HepG2 (cell line): ENCODE measurements around the gene CTDSP1. TPM values are rescaled to one million over a fixed set of nuclear protein-coding genes. Genes with fewer than 3 reads are reported as not detected.
A peak's percentile ranks its signal among the peaks of the same experiment; 100 is the strongest.

Experiments
- CEBPG ChIP-seq: IDR thresholded peaks from 2 replicates; pipeline ENCODE4 v1.6.1; 2016
- EHMT2 ChIP-seq: fragments of 200-600 bp; sonication (generic); IDR thresholded peaks from 2 replicates; pipeline ENCODE4 v1.7.0; 2017; ENCODE audit warnings: antibody characterized with exemption, low read depth, low read length, borderline replicate concordance
- FOXO1 ChIP-seq: sonication (generic); formaldehyde crosslinking; IDR thresholded peaks from 2 replicates; pipeline ENCODE4 v1.4.0; 2020; ENCODE audit warnings: missing genetic modification reagents
- HDAC1 ChIP-seq: sonication (generic); formaldehyde crosslinking; IDR thresholded peaks from 2 replicates; pipeline ENCODE4 v1.5.1; 2020; ENCODE audit warnings: mild to moderate bottlenecking, missing genetic modification reagents
- MED1 ChIP-seq: sonication (generic); formaldehyde crosslinking; IDR thresholded peaks from 2 replicates; pipeline ENCODE4 v1.4.0; 2020; ENCODE audit warnings: missing genetic modification reagents
- NFRKB ChIP-seq: fragments of 450-650 bp; IDR thresholded peaks from 2 replicates; pipeline ENCODE4 v1.6.1; 2017
- NR2F1 ChIP-seq, 2 experiments: fragments of 450-650 bp in 1 of 2; formaldehyde crosslinking in 1 of 2; IDR thresholded peaks; 2 replicates each; pipeline versions ENCODE4 v1.5.0 to v1.6.1; 2016 to 2020; ENCODE audit warnings: mild to moderate bottlenecking in 1 of 2, missing compliant biosample characterization in 1 of 2, missing genetic modification reagents in 1 of 2, moderate library complexity in 1 of 2
- PHF20 ChIP-seq: sonication (generic); formaldehyde crosslinking; IDR thresholded peaks from 2 replicates; pipeline ENCODE4 v1.5.0; 2020; ENCODE audit warnings: mild to moderate bottlenecking, missing genetic modification reagents
- RFXANK ChIP-seq: IDR thresholded peaks from 2 replicates; pipeline ENCODE4 v1.6.1; 2016
- SPEN ChIP-seq: sonication (generic); formaldehyde crosslinking; IDR thresholded peaks from 2 replicates; pipeline ENCODE4 v1.5.1; 2020; ENCODE audit warnings: low read depth, mild to moderate bottlenecking, missing genetic modification reagents
- ZFP1 ChIP-seq: IDR thresholded peaks from 2 replicates; pipeline ENCODE4 v1.6.1; 2016
- ZNF253 ChIP-seq: sonication (generic); formaldehyde crosslinking; IDR thresholded peaks from 2 replicates; pipeline ENCODE4 v1.8.0; 2022; ENCODE audit warnings: mild to moderate bottlenecking, missing genetic modification reagents, borderline replicate concordance
- polyA plus RNA-seq, 8 experiments: library from polyadenylated mRNA; depleted of rRNA in 3 of 8; stranded (reverse) in 7 of 8; unstranded in 1 of 8; fragments of >200 nt; fragmentation: Illumina TruSeq in 4 of 8; extraction: Trizol in 4 of 8; gene quantifications; 2 replicates each; pipeline versions ENCODE4 v1.2.1 to v1.2.3, GENCODE V29; 2011 to 2016; ENCODE audit warnings: low read depth in 4 of 8, missing spikeins in 1 of 8, mixed read lengths in 1 of 8; ENCODE audit not compliant: insufficient read depth in 1 of 8
- total RNA-seq, 5 experiments: library from RNA; depleted of rRNA; stranded (reverse); fragments of >200 nt; fragmentation: Illumina TruSeq; extraction: Trizol; gene quantifications; 2 replicates each; pipeline ENCODE4 v1.2.3, GENCODE V29; 2016; ENCODE audit warnings: low read depth in 1 of 5
- TF ChIP-seq, protein P1 (sequence below): sonication (generic); formaldehyde crosslinking; IDR thresholded peaks from 2 replicates; pipeline ENCODE4 v1.4.0; 2020; ENCODE audit warnings: low read depth, missing genetic modification reagents
- TF ChIP-seq, protein P2 (sequence below), 2 experiments: sonication (generic) in 1 of 2; formaldehyde crosslinking in 1 of 2; IDR thresholded peaks; 2 replicates each; pipeline versions ENCODE4 v1.4.0 to v1.6.1; 2016 to 2020; ENCODE audit warnings: borderline replicate concordance in 1 of 2, low read depth in 1 of 2, mild to moderate bottlenecking in 1 of 2, missing genetic modification reagents in 1 of 2
- TF ChIP-seq, protein P3 (sequence below): sonication (generic); formaldehyde crosslinking; IDR thresholded peaks from 2 replicates; pipeline ENCODE4 v1.8.0; 2022; ENCODE audit warnings: mild to moderate bottlenecking, missing genetic modification reagents
- TF ChIP-seq, protein P4 (sequence below): sonication (generic); formaldehyde crosslinking; IDR thresholded peaks from 2 replicates; pipeline ENCODE4 v1.4.0; 2020; ENCODE audit warnings: missing genetic modification reagents

The CTDSP1 gene
- total and polyA plus RNA-seq, 2 of the 13 experiments (the other 11 are each of a cell fraction or from before 2014, with no cell fraction given), result 91.0 to 268 TPM

DNA sequence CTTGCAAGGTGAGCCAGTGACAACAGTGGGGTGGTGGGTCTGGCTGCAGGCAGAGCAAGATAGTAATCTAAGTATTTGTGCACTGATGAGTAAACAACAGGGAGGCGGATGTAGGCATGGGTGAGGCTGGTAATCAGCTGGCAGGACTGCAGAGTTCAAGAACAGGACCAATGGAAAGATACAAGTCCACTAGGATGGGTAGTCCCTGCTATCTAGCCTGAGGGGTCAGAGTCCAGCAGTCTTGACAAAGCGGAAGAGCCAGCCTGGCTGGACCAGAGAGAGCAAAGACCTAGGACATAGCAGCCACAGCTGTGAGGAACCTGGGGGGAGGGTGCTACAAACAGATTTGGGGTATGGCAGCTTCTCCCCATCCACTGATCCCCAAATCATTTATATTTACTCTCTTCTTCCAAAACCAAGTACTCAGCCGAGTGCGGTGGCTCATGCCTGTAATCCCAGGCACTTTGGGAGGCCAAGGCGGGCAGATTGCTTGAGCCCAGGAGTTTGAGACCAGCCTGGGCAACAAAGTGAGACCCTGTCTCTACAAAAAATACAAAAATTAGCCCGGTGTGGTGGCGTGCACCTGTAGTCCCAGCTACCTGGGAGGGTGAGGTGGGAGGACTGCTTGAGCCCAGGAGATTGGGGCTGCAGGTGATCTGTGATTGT is 45.2 kb downstream of the CTDSP1 start (continued):
- TF ChIP-seq, protein P1, sequence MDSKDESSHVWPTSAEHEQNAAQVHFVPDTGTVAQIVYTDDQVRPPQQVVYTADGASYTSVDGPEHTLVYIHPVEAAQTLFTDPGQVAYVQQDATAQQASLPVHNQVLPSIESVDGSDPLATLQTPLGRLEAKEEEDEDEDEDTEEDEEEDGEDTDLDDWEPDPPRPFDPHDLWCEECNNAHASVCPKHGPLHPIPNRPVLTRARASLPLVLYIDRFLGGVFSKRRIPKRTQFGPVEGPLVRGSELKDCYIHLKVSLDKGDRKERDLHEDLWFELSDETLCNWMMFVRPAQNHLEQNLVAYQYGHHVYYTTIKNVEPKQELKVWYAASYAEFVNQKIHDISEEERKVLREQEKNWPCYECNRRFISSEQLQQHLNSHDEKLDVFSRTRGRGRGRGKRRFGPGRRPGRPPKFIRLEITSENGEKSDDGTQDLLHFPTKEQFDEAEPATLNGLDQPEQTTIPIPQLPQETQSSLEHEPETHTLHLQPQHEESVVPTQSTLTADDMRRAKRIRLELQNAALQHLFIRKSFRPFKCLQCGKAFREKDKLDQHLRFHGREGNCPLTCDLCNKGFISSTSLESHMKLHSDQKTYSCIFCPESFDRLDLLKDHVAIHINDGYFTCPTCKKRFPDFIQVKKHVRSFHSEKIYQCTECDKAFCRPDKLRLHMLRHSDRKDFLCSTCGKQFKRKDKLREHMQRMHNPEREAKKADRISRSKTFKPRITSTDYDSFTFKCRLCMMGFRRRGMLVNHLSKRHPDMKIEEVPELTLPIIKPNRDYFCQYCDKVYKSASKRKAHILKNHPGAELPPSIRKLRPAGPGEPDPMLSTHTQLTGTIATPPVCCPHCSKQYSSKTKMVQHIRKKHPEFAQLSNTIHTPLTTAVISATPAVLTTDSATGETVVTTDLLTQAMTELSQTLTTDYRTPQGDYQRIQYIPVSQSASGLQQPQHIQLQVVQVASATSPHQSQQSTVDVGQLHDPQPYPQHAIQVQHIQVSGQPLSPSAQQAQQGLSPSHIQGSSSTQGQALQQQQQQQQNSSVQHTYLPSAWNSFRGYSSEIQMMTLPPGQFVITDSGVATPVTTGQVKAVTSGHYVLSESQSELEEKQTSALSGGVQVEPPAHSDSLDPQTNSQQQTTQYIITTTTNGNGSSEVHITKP (CRISPR knock-in tag), result peak; percentile 84
- TF ChIP-seq PHF20 (CRISPR knock-in tag) (peak; percentile 61; the same call in 1 of the 2 replicates), RFXANK (CRISPR knock-in tag) (no peak; the same call in 1 of the 2 replicates), CEBPG (CRISPR knock-in tag) (peak; percentile 69), NFRKB (no peak), SPEN (CRISPR knock-in tag) (peak; percentile 91; the same call in 1 of the 2 replicates), HDAC1 (peak; percentile 99), MED1 (CRISPR knock-in tag) (peak; percentile 99), ZFP1 (CRISPR knock-in tag) (peak; percentile 89), FOXO1 (CRISPR knock-in tag) (peak; percentile 98), ZNF253 (peak; percentile 30; the same call in 1 of the 2 replicates), NR2F1 (CRISPR knock-in tag; IDR thresholded peaks at IDR 0.05) (peak; percentile 67 to 70; a peak in 2 of 4 replicates), EHMT2 (no peak)
- TF ChIP-seq, protein P2, sequence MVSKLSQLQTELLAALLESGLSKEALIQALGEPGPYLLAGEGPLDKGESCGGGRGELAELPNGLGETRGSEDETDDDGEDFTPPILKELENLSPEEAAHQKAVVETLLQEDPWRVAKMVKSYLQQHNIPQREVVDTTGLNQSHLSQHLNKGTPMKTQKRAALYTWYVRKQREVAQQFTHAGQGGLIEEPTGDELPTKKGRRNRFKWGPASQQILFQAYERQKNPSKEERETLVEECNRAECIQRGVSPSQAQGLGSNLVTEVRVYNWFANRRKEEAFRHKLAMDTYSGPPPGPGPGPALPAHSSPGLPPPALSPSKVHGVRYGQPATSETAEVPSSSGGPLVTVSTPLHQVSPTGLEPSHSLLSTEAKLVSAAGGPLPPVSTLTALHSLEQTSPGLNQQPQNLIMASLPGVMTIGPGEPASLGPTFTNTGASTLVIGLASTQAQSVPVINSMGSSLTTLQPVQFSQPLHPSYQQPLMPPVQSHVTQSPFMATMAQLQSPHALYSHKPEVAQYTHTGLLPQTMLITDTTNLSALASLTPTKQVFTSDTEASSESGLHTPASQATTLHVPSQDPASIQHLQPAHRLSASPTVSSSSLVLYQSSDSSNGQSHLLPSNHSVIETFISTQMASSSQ (IDR thresholded peaks at IDR 0.05; ENCODE audit: low read depth), result peak; percentile 58; the same call in 1 of the 2 replicates
- TF ChIP-seq, protein P2 (CRISPR knock-in tag; IDR thresholded peaks at IDR 0.05; ENCODE audit: borderline replicate concordance), result peak; percentile 93
- TF ChIP-seq, protein P3, sequence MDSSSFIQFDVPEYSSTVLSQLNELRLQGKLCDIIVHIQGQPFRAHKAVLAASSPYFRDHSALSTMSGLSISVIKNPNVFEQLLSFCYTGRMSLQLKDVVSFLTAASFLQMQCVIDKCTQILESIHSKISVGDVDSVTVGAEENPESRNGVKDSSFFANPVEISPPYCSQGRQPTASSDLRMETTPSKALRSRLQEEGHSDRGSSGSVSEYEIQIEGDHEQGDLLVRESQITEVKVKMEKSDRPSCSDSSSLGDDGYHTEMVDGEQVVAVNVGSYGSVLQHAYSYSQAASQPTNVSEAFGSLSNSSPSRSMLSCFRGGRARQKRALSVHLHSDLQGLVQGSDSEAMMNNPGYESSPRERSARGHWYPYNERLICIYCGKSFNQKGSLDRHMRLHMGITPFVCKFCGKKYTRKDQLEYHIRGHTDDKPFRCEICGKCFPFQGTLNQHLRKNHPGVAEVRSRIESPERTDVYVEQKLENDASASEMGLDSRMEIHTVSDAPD (CRISPR knock-in tag), result peak; percentile 97
- TF ChIP-seq, protein P4, sequence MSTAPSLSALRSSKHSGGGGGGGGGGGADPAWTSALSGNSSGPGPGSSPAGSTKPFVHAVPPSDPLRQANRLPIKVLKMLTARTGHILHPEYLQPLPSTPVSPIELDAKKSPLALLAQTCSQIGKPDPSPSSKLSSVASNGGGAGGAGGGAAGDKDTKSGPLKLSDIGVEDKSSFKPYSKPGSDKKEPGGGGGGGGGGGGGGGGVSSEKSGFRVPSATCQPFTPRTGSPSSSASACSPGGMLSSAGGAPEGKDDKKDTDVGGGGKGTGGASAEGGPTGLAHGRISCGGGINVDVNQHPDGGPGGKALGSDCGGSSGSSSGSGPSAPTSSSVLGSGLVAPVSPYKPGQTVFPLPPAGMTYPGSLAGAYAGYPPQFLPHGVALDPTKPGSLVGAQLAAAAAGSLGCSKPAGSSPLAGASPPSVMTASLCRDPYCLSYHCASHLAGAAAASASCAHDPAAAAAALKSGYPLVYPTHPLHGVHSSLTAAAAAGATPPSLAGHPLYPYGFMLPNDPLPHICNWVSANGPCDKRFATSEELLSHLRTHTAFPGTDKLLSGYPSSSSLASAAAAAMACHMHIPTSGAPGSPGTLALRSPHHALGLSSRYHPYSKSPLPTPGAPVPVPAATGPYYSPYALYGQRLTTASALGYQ (CRISPR knock-in tag), result peak; percentile 88
